Thymus (tissue), 11 donors: Measurements from ENCODE around the gene ARPC4. TPM values are rescaled to one million over a fixed set of nuclear protein-coding genes. Genes with fewer than 3 reads are reported as not detected.
A peak's percentile ranks its signal among the peaks of the same experiment; 100 is the strongest.

ENCODE experiments used
- DNase-seq, 9 donors: peaks; one replicate each; pipeline ENCODE4 v3.0.0-alpha.2; 2013; ENCODE audit warnings: low spot score in 9 of 9, low read depth in 6 of 9, missing footprints in 1 of 9
- H3K27ac ChIP-seq, 2 donors: one replicate each; pipeline ENCODE4 v1.5.1; 2013; ENCODE audit warnings: control low read depth in 1 of 2, low read depth in 1 of 2, low read length in 1 of 2, mild to moderate bottlenecking in 1 of 2, moderate library complexity in 1 of 2
- H3K27me3 ChIP-seq, 2 donors: one replicate each; pipeline ENCODE4 v1.5.1; 2013; ENCODE audit warnings: low read length in 1 of 2; ENCODE audit not compliant: control insufficient read depth in 2 of 2, insufficient read depth in 1 of 2
- H3K36me3 ChIP-seq, 2 donors: one replicate each; pipeline ENCODE4 v1.5.1; 2013; ENCODE audit warnings: low read length in 1 of 2, mild to moderate bottlenecking in 1 of 2, moderate library complexity in 1 of 2; ENCODE audit not compliant: control insufficient read depth in 2 of 2, insufficient read depth in 2 of 2
- H3K4me1 ChIP-seq, 2 donors: one replicate each; pipeline ENCODE4 v1.5.1; 2013; ENCODE audit warnings: low read length in 2 of 2; ENCODE audit not compliant: control insufficient read depth in 2 of 2, insufficient read depth in 2 of 2
- H3K4me3 ChIP-seq, 2 donors: one replicate each; pipeline ENCODE4 v1.5.1; 2013; ENCODE audit warnings: low read length in 2 of 2, control low read depth in 1 of 2, mild to moderate bottlenecking in 1 of 2
- H3K9me3 ChIP-seq, 2 donors: one replicate each; pipeline ENCODE4 v1.5.1; 2013; ENCODE audit warnings: low read length in 1 of 2, mild to moderate bottlenecking in 1 of 2; ENCODE audit not compliant: control insufficient read depth in 2 of 2, insufficient read depth in 1 of 2
- WGBS: extraction: QIAGEN DNeasy Blood & Tissue Kit; methylation state at CpG from one replicate; pipeline ENCODE4 v1.1.7; 2013; 5-methylcytosine and 5-hydroxymethylcytosine counted together
- polyA plus RNA-seq: library from polyadenylated mRNA; stranded (reverse); fragments of 200-250 nt; gene quantifications from one replicate; pipeline ENCODE4 v1.2.3, GENCODE V29; 2013
- total RNA-seq: library from RNA; stranded (reverse); fragments of 120-200 nt; gene quantifications from one replicate; pipeline ENCODE4 v1.2.4, GENCODE V29; 2013
- donor health status: healthy.

The ARPC4 gene
- total and polyA plus RNA-seq, 2 donors, result 106 to 187 TPM

GRCh38 chr3:9793161-9793781 lies 389 bp downstream of the ARPC4 start:
- Histone ChIP-seq H3K27me3 (no peaks in the 10 kb centered on the region), H3K27ac (peak overlapping the region; percentile 89 to 99), H3K4me3 (peak overlapping the region; percentile 82 to 91), H3K9me3 (peaks cover 0 to 1% of the 10 kb centered on the region in 2 donors), H3K36me3 (peaks cover 32 to 37% of the 10 kb centered on the region in 2 donors), H3K4me1 (peaks cover 15 to 24% of the 10 kb centered on the region in 2 donors)
- 2% methylated on average over 23 of the region's 23 CpGs for WGBS
- peak in 1 of 9 donors; percentile 53 for DNase-seq

GRCh38 chr3:9794400-9794799 lies 1.5 kb downstream of the ARPC4 start:
- WGBS, result 98% methylated on average over 11 of the region's 11 CpGs
- DNase-seq, result no peak
- Histone ChIP-seq H3K9me3 (peaks cover 0 to 1% of the 10 kb centered on the region in 2 donors), H3K4me3 (no peak overlapping the region), H3K4me1 (peaks cover 15 to 24% of the 10 kb centered on the region in 2 donors), H3K27me3 (no peaks in the 10 kb centered on the region), H3K27ac (no peak overlapping the region), H3K36me3 (peaks cover 35 to 43% of the 10 kb centered on the region in 2 donors)

- H3K9me3 ChIP-seq, result peaks cover 0 to 1% of the 10 kb centered on the region in 2 donors
- peaks cover 35 to 43% of the 10 kb centered on the region in 2 donors for H3K36me3 ChIP-seq
- 96% methylated on average over 5 of the region's 5 CpGs for WGBS
- no peaks in the 10 kb centered on the region for H3K27me3 ChIP-seq
- H3K27ac ChIP-seq, result no peak overlapping the region
- H3K4me1 ChIP-seq, result peaks cover 15 to 24% of the 10 kb centered on the region in 2 donors
- H3K4me3 ChIP-seq, result no peak overlapping the region
- no peak for DNase-seq
Measured at GRCh38 chr3:9795207-9795606, 2.3 kb downstream of the ARPC4 start.

GRCh38 chr3:9797196-9797945 lies 4.5 kb downstream of the ARPC4 start:
- WGBS, result 98% methylated on average over 12 of the region's 12 CpGs

GRCh38 chr3:9800529-9800928 lies 7.6 kb downstream of the ARPC4 start:
- 97% methylated on average over 5 of the region's 5 CpGs for WGBS
- Histone ChIP-seq H3K27ac (no peak overlapping the region), H3K27me3 (no peaks in the 10 kb centered on the region), H3K4me1 (peaks cover 0 to 3% of the 10 kb centered on the region in 2 donors), H3K9me3 (no peaks in the 10 kb centered on the region), H3K36me3 (peaks cover 74 to 86% of the 10 kb centered on the region in 2 donors), H3K4me3 (no peak overlapping the region)
- no peak for DNase-seq

More at GRCh38 chr3:9797196-9797945, 4.5 kb downstream of the ARPC4 start:
- no peak overlapping the region for H3K27ac ChIP-seq
- no peak for DNase-seq
- peaks cover 7 to 13% of the 10 kb centered on the region in 2 donors for H3K4me1 ChIP-seq
- H3K9me3 ChIP-seq, result no peaks in the 10 kb centered on the region
- H3K27me3 ChIP-seq, result no peaks in the 10 kb centered on the region
- no peak overlapping the region for H3K4me3 ChIP-seq
- H3K36me3 ChIP-seq, result peaks cover 45 to 59% of the 10 kb centered on the region in 2 donors

- Histone ChIP-seq H3K27ac (no peak overlapping the region), H3K4me3 (no peak overlapping the region), H3K27me3 (no peaks in the 10 kb centered on the region), H3K36me3 (peaks cover 77 to 85% of the 10 kb centered on the region in 2 donors), H3K4me1 (peaks cover 0 to 2% of the 10 kb centered on the region in 2 donors), H3K9me3 (no peaks in the 10 kb centered on the region)
- no peak for DNase-seq
- WGBS, result 98% methylated on average over 1 of the region's 1 CpG
Measured at GRCh38 chr3:9803494-9803893, 10.6 kb downstream of the ARPC4 start.

- no peak for DNase-seq
- H3K27ac ChIP-seq, result no peak overlapping the region
- 97% methylated on average over 5 of the region's 5 CpGs for WGBS
- H3K27me3 ChIP-seq, result no peaks in the 10 kb centered on the region
- no peak overlapping the region for H3K4me3 ChIP-seq
- peaks cover 64 to 70% of the 10 kb centered on the region in 2 donors for H3K36me3 ChIP-seq
- H3K4me1 ChIP-seq, result peaks cover 0 to 15% of the 10 kb centered on the region in 2 donors
- H3K9me3 ChIP-seq, result no peaks in the 10 kb centered on the region
Measured at GRCh38 chr3:9804996-9805395, 12.1 kb downstream of the ARPC4 start.

GRCh38 chr3:9806137-9806536 lies 13.3 kb downstream of the ARPC4 start:
- 98% methylated on average over 12 of the region's 12 CpGs for WGBS
- peaks cover 53 to 60% of the 10 kb centered on the region in 2 donors for H3K36me3 ChIP-seq
- no peak overlapping the region for H3K27ac ChIP-seq
- no peak overlapping the region for H3K4me3 ChIP-seq
- peaks cover 2 to 20% of the 10 kb centered on the region in 2 donors for H3K4me1 ChIP-seq
- DNase-seq, result no peak
- H3K27me3 ChIP-seq, result peaks cover 0 to 2% of the 10 kb centered on the region in 2 donors
- no peaks in the 10 kb centered on the region for H3K9me3 ChIP-seq
